Prostate gland (tissue), 2 donors: Measurements from ENCODE around the gene TMEM229B. TPM values are rescaled to one million over a fixed set of nuclear protein-coding genes. Genes with fewer than 3 reads are reported as not detected.

ENCODE experiments used
- DNase-seq: peaks from one replicate; pipeline ENCODE4 v3.0.0-alpha.2; 2019; ENCODE audit warnings: low spot score
- H3K27ac ChIP-seq, 2 donors: fragments of 200-600 bp; sonication (generic); 2 replicates each; pipeline ENCODE4 v1.5.1; 2017 to 2019
- H3K27me3 ChIP-seq: fragments of 200-600 bp; sonication (generic); replicated peaks from 2 replicates; pipeline ENCODE4 v1.5.1; 2019; ENCODE audit not compliant: insufficient read depth
- H3K36me3 ChIP-seq, 2 donors: fragments of 200-600 bp; sonication (generic); 1 replicate in 1 of 2; 2 replicates in 1 of 2; pipeline versions ENCODE4 v1.5.1 to v1.8.1; 2017 to 2019
- H3K4me1 ChIP-seq: fragments of 200-600 bp; sonication (generic); replicated peaks from 2 replicates; pipeline ENCODE4 v1.5.1; 2019
- H3K4me3 ChIP-seq, 2 donors: fragments of 200-600 bp; sonication (generic); 2 replicates each; pipeline ENCODE4 v1.5.1; 2017 to 2019
- H3K9me3 ChIP-seq: fragments of 200-600 bp; sonication (generic); 2 replicates; pipeline ENCODE4 v1.5.1; 2017
- CTCF ChIP-seq, 4 experiments: fragments of 200-600 bp in 2 of 4; fragments of 450-650 bp in 2 of 4; sonication (generic) in 2 of 4; IDR thresholded peaks; 1 replicate in 3 of 4; 2 replicates in 1 of 4; pipeline ENCODE4 v1.5.1; 2016 to 2019; ENCODE audit warnings: antibody characterized with exemption in 4 of 4, mild to moderate bottlenecking in 2 of 4, moderate library complexity in 2 of 4
- POLR2A ChIP-seq: fragments of 450-650 bp; IDR thresholded peaks from one replicate; pipeline ENCODE4 v1.6.1; 2016; ENCODE audit warnings: antibody characterized with exemption, mild to moderate bottlenecking
- POLR2AphosphoS5 ChIP-seq: sonication (generic); formaldehyde crosslinking; IDR thresholded peaks from one replicate; pipeline ENCODE4 v1.6.1; 2017; ENCODE audit warnings: antibody characterized with exemption
- WGBS: methylation state at CpG from one replicate; pipeline ENCODE4 v1.1.5; 2018; 5-methylcytosine and 5-hydroxymethylcytosine counted together
- intact Hi-C: fragments of 100-400 bp; cut with DNase I; formaldehyde crosslinking; loops from one replicate; pipeline ENCODE4 v1.14.2; 2022
- total RNA-seq, 2 donors: library from RNA; depleted of rRNA; stranded (reverse); fragments of >200 nt; gene quantifications; one replicate each; pipeline ENCODE4 v1.1.0, GENCODE V29; 2016

Gene TMEM229B
- total RNA-seq, 2 donors from 2014 or later: 5.7 to 85.4 TPM

GRCh38 chr14:67426161-67426560 lies 62.4 kb downstream of the TMEM229B start:
- Histone ChIP-seq H3K4me3 (no peak overlapping the region), H3K9me3 (no peaks in the 10 kb centered on the region), H3K27ac (no peak overlapping the region), H3K27me3 (no peaks in the 10 kb centered on the region), H3K4me1 (no peaks in the 10 kb centered on the region), H3K36me3 (no peaks in the 10 kb centered on the region)
- intact Hi-C loops: no loop called here
- TF ChIP-seq CTCF (IDR thresholded peaks at IDR 0.05): no peak
- TF ChIP-seq POLR2AphosphoS5: no peak
- TF ChIP-seq POLR2A: no peak
- WGBS: 71% methylated on average over 8 of the region's 8 CpGs
- no peak for DNase-seq

DNA sequence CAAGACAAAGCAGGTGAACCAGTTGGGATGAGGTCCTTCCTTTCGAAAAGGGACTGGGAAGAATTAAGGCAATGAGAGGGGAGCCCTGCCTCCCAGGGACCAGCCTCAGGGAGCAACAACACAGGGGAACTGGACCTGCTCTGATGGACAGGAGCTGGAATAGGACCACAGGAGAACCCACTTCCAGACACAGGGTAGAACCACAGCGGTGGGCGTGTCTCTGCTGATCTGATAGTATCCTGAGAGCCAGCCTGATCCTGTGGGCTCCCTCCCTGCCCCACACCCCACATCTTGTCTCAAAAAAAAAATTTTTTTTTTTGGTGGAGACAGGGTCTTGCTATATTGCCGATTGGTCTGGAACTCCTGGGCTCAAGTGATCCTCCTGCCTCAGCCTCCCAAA lies 62.9 kb downstream of the TMEM229B start:
- intact Hi-C loops: no loop called here
- no peaks in the 10 kb centered on the region for H3K9me3 ChIP-seq
- H3K4me1 ChIP-seq: no peaks in the 10 kb centered on the region
- H3K27ac ChIP-seq: no peak overlapping the region
- H3K36me3 ChIP-seq: no peaks in the 10 kb centered on the region
- no peak for DNase-seq
- no peak overlapping the region for H3K4me3 ChIP-seq
- TF ChIP-seq POLR2A (no peak), POLR2AphosphoS5 (no peak), CTCF (IDR thresholded peaks at IDR 0.05) (no peak)
- no peaks in the 10 kb centered on the region for H3K27me3 ChIP-seq
- 86% methylated on average over 4 of the region's 4 CpGs for WGBS

- Histone ChIP-seq H3K4me1 (no peaks in the 10 kb centered on the region), H3K27me3 (no peaks in the 10 kb centered on the region), H3K36me3 (no peaks in the 10 kb centered on the region), H3K4me3 (no peak overlapping the region), H3K9me3 (no peaks in the 10 kb centered on the region), H3K27ac (no peak overlapping the region)
- no peak for DNase-seq
- intact Hi-C loops: no loop called here
- 51% methylated on average over 3 of the region's 3 CpGs for WGBS
- TF ChIP-seq POLR2A (no peak), POLR2AphosphoS5 (no peak), CTCF (IDR thresholded peaks at IDR 0.05) (no peak)
Observed at GRCh38 chr14:67424539-67424938, 64.0 kb downstream of the TMEM229B start.

DNA sequence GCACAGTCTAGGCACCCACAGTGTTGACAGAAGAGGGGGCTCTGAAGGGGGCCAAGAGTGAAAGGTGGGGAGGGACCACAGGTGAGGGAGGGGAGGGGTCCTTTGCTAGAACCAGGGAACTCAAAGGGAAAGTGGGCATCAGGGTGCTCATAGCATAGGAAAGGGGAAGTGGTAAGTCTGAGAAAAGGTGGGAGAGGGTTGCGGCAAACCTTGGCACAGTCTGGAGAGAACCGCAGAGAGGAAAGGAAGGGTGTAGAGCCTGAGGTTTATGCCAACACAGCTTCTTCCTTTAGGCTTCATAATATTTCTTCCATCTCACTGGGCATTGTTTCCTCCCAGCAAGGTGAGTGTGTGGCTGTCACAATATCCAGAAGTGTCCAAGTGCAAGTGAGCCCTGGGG lies 65.1 kb downstream of the TMEM229B start:
- H3K27ac ChIP-seq: no peak overlapping the region
- no peaks in the 10 kb centered on the region for H3K36me3 ChIP-seq
- TF ChIP-seq CTCF (IDR thresholded peaks at IDR 0.05) (no peak), POLR2AphosphoS5 (no peak)
- no peak overlapping the region for H3K4me3 ChIP-seq
- no peaks in the 10 kb centered on the region for H3K27me3 ChIP-seq
- DNase-seq: no peak
- no peaks in the 10 kb centered on the region for H3K9me3 ChIP-seq
- intact Hi-C loops: no loop called here
- 80% methylated on average over 2 of the region's 2 CpGs for WGBS
- H3K4me1 ChIP-seq: no peaks in the 10 kb centered on the region

- Histone ChIP-seq H3K4me1 (no peaks in the 10 kb centered on the region), H3K9me3 (no peaks in the 10 kb centered on the region), H3K27ac (no peak overlapping the region), H3K4me3 (no peak overlapping the region), H3K27me3 (no peaks in the 10 kb centered on the region), H3K36me3 (no peaks in the 10 kb centered on the region)
- intact Hi-C loops: no loop called here
- no peak for TF ChIP-seq CTCF (IDR thresholded peaks at IDR 0.05)
- TF ChIP-seq POLR2AphosphoS5: no peak
- TF ChIP-seq POLR2A: no peak
- 94% methylated on average over 11 of the region's 11 CpGs for WGBS
- DNase-seq: no peak
Observed at GRCh38 chr14:67421356-67422224, 66.9 kb downstream of the TMEM229B start.
